Stimulated activated CD8-positive, alpha-beta memory T cell treated with anti-CD3 and anti-CD28 coated beads, Interleukin-4, amount 100 ng/mL, for 48 hours (primary cell): Measurements from ENCODE around the gene ASMTL.
A peak's percentile ranks its signal among the peaks of the same experiment; 100 is the strongest.
"Not testable (repeated sequence)": the region's sequence is repeated elsewhere in the genome, so short reads cannot be mapped to it uniquely, and the experiment has no call there.

Experiments
- DNase-seq: peaks from one replicate; pipeline ENCODE4 v3.0.0-alpha.2; 2020

Gene ASMTL

GRCh38 chrX:1452516-1453394 is at the start of gene ASMTL:
ASMTL (minus strand) TSS chrX:1452909; CDS start chrX:1452840, 69 bp downstream.
- DNase-seq, result peak; percentile 100

- DNase-seq, result peak; percentile 23
These were observed 49.5 kb upstream of the ASMTL start for GRCh38 chrX:1502241-1502640.

GRCh38 chrX:1500701-1501624 is 48.3 kb upstream of the ASMTL start:
- DNase-seq, result peak; percentile 26

- DNase-seq, result no peak
These were observed 43.4 kb upstream of the ASMTL start for GRCh38 chrX:1496076-1496475.

- peak; percentile 21 for DNase-seq
These were observed 41.3 kb upstream of the ASMTL start for GRCh38 chrX:1493877-1494510.

GRCh38 chrX:1493412-1493811 is 40.7 kb upstream of the ASMTL start:
- no peak for DNase-seq

GRCh38 chrX:1492421-1493012 is 39.8 kb upstream of the ASMTL start:
- peak; percentile 21 for DNase-seq

- peak; percentile 82 for DNase-seq
These were observed 39.2 kb upstream of the ASMTL start for GRCh38 chrX:1491851-1492349.

GRCh38 chrX:1491248-1491647 is 38.5 kb upstream of the ASMTL start:
- not testable (repeated sequence) for DNase-seq

- DNase-seq, result not testable (repeated sequence)
These were observed 38.0 kb upstream of the ASMTL start for GRCh38 chrX:1490723-1491122.

- not testable (repeated sequence) for DNase-seq
These were observed 36.6 kb upstream of the ASMTL start for GRCh38 chrX:1489354-1489753.

- DNase-seq, result no peak
These were observed 36.0 kb upstream of the ASMTL start for GRCh38 chrX:1488745-1489144.

GRCh38 chrX:1488141-1488540 is 35.4 kb upstream of the ASMTL start:
- DNase-seq, result peak; percentile 21

GRCh38 chrX:1487401-1487800 is 34.7 kb upstream of the ASMTL start:
- peak; percentile 17 for DNase-seq

- peak; percentile 19 for DNase-seq
These were observed 34.1 kb upstream of the ASMTL start for GRCh38 chrX:1486749-1487361.

GRCh38 chrX:1486177-1486576 is 33.5 kb upstream of the ASMTL start:
- peak; percentile 21 for DNase-seq

GRCh38 chrX:1485033-1485432 is 32.3 kb upstream of the ASMTL start:
- DNase-seq, result peak; percentile 21

- DNase-seq, result no peak
These were observed 31.9 kb upstream of the ASMTL start for GRCh38 chrX:1484638-1485019.

GRCh38 chrX:1483843-1484637 is 31.3 kb upstream of the ASMTL start:
- peak; percentile 41 for DNase-seq

- not testable (repeated sequence) for DNase-seq
These were observed 29.8 kb upstream of the ASMTL start for GRCh38 chrX:1482530-1482928.
